ENCODE data around the gene PLCL1.

DNA sequence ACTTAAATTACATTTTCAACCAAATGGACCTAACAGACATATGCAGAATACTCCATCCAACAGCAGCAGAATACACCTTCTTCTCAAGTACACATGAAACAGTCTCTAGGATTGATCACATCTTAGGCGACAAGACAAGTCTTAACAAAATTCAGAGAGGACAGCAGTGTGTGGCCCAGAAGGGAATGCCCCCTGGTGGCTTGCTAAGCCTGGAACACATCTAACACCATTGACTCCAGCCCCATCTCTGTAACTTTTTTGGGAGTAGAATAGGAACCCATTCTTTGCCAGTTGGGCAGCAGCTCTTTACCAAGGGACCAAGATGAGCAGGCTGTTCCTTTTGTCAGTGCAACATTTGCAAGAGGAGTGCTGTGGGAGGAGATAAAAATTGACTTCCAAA is 249.9 kb downstream of the PLCL1 start:
- TF ChIP-seq MYC (IDR thresholded peaks at IDR 0.05; ENCODE audit: low read depth, low read length), result no peak
- peak; percentile 45 for TF ChIP-seq CTCF (IDR thresholded peaks at IDR 0.05; ENCODE audit: low read depth, low read length)
